IMR-90 (cell line): Measurements from ENCODE around the gene CNTNAP1. TPM values are rescaled to one million over a fixed set of nuclear protein-coding genes. Genes with fewer than 3 reads are reported as not detected.

Experiments used
- ATAC-seq: fragments of 200-7000 bp; cut with Tn5 transposase; 2 replicates; pipeline ENCODE4 v1.9.1; 2020; ENCODE audit warnings: low read depth, mild to moderate bottlenecking, moderate library complexity
- BruUV-seq: library from RNA; stranded (reverse); fragments of 400-500 nt; replicated peaks from 2 replicates; lab custom pipeline; 2021; lab: Mats Ljungman, UMichigan
- CTCF ChIA-PET: fragments of 300-600 bp; formaldehyde crosslinking; extraction: SDS; loops from one replicate; lab custom pipeline; 2021; ENCODE audit warnings: antibody characterized with exemption; lab: Yijun Ruan, JAX
- POLR2A ChIA-PET: fragments of 300-600 bp; sonication (Branson Sonifier 250); formaldehyde crosslinking; loops from one replicate; lab custom pipeline; 2022; ENCODE audit warnings: antibody characterized with exemption; ENCODE audit not compliant: unreplicated experiment; lab: Charles Lee
- DNase-seq: peaks from one replicate; pipeline ENCODE4 v3.0.0; 2013
- H2AFZ ChIP-seq: replicated peaks from 2 replicates; pipeline ENCODE3; 2013; ENCODE audit warnings: low read length, mild to moderate bottlenecking; ENCODE audit not compliant: poor library complexity
- H2AK5ac ChIP-seq: 2 replicates; pipeline ENCODE4 v1.6.1; 2013; ENCODE audit warnings: low read depth, low read length, inconsistent platforms
- H2AK9ac ChIP-seq: replicated peaks from 2 replicates; pipeline ENCODE3; 2013; ENCODE audit warnings: mild to moderate bottlenecking, low read depth, low read length, moderate library complexity; ENCODE audit not compliant: poor library complexity
- H2BK120ac ChIP-seq: 2 replicates; pipeline ENCODE4 v1.6.1; 2013; ENCODE audit warnings: low read depth, low read length, inconsistent platforms
- H2BK15ac ChIP-seq: 3 replicates; pipeline ENCODE4 v1.6.1; 2013; ENCODE audit warnings: low read depth, low read length, inconsistent platforms
- H2BK20ac ChIP-seq: 2 replicates; pipeline ENCODE4 v1.6.1; 2013; ENCODE audit warnings: low read depth, mild to moderate bottlenecking, inconsistent platforms, low read length, moderate library complexity
- H2BK5ac ChIP-seq: 2 replicates; pipeline ENCODE4 v1.6.1; 2013; ENCODE audit warnings: mild to moderate bottlenecking, low read depth, low read length, inconsistent platforms; ENCODE audit not compliant: poor library complexity, severe bottlenecking
- H3K14ac ChIP-seq: replicated peaks from 2 replicates; pipeline ENCODE4 v1.6.1; 2013; ENCODE audit warnings: low read depth, low read length, inconsistent platforms
- H3K18ac ChIP-seq: 2 replicates; pipeline ENCODE4 v1.6.1; 2013; ENCODE audit warnings: low read depth, low read length, control low read depth
- H3K23ac ChIP-seq: 2 replicates; pipeline ENCODE4 v1.6.1; 2013; ENCODE audit warnings: low read depth, low read length, inconsistent platforms
- H3K27ac ChIP-seq: 2 replicates; pipeline ENCODE4 v1.5.1; 2013; ENCODE audit warnings: mild to moderate bottlenecking, control low read depth, low read length; ENCODE audit not compliant: insufficient read depth
- H3K27me3 ChIP-seq: 2 replicates; pipeline ENCODE4 v1.6.1; 2013; ENCODE audit warnings: low read length; ENCODE audit not compliant: control insufficient read depth, insufficient read depth
- H3K36me3 ChIP-seq: 2 replicates; pipeline ENCODE4 v1.6.1; 2013; ENCODE audit warnings: low read length, mixed read lengths; ENCODE audit not compliant: control insufficient read depth, insufficient read depth
- H3K4ac ChIP-seq: 2 replicates; pipeline ENCODE4 v1.6.1; 2013; ENCODE audit warnings: low read depth, low read length, inconsistent platforms
- H3K4me1 ChIP-seq: 2 replicates; pipeline ENCODE4 v1.6.1; 2013; ENCODE audit warnings: low read length, mixed read lengths; ENCODE audit not compliant: control insufficient read depth, insufficient read depth
- H3K4me2 ChIP-seq: 2 replicates; pipeline ENCODE4 v1.6.1; 2013; ENCODE audit warnings: low read depth, mild to moderate bottlenecking, control low read depth, low read length, moderate library complexity
- H3K4me3 ChIP-seq: 2 replicates; pipeline ENCODE4 v1.5.1; 2013; ENCODE audit warnings: low read depth, mild to moderate bottlenecking, control low read depth, low read length, moderate library complexity; ENCODE audit not compliant: insufficient read depth
- H3K56ac ChIP-seq: 2 replicates; pipeline ENCODE4 v1.6.1; 2013; ENCODE audit warnings: low read length, inconsistent platforms; ENCODE audit not compliant: insufficient read depth; ENCODE audit errors: extremely low read depth
- H3K79me1 ChIP-seq, 2 experiments: 2 replicates each; pipeline ENCODE4 v1.6.1; 2013; ENCODE audit warnings: low read length in 2 of 2, inconsistent platforms in 1 of 2, low read depth in 1 of 2
- H3K9ac ChIP-seq: 2 replicates; pipeline ENCODE4 v1.6.1; 2013; ENCODE audit warnings: low read depth, low read length, control low read depth
- H3K9me1 ChIP-seq: 2 replicates; pipeline ENCODE4 v1.6.1; 2013; ENCODE audit warnings: low read length, inconsistent platforms; ENCODE audit not compliant: insufficient read depth
- H3K9me3 ChIP-seq: 2 replicates; pipeline ENCODE4 v1.6.1; 2013; ENCODE audit warnings: low read length; ENCODE audit not compliant: control insufficient read depth, insufficient read depth
- H4K20me1 ChIP-seq: 2 replicates; pipeline ENCODE4 v1.6.1; 2013; ENCODE audit warnings: low read length, inconsistent platforms; ENCODE audit not compliant: insufficient read depth
- H4K5ac ChIP-seq: 2 replicates; pipeline ENCODE4 v1.6.1; 2013; ENCODE audit warnings: mild to moderate bottlenecking, low read depth, low read length, control low read depth
- H4K8ac ChIP-seq, 2 experiments: 2 replicates each; pipeline ENCODE4 v1.6.1; 2013; ENCODE audit warnings: low read depth in 2 of 2, low read length in 2 of 2, control low read depth in 1 of 2, inconsistent platforms in 1 of 2
- H4K91ac ChIP-seq: 2 replicates; pipeline ENCODE4 v1.6.1; 2013; ENCODE audit warnings: low read depth, low read length, inconsistent platforms; ENCODE audit not compliant: insufficient read depth
- BHLHE40 ChIP-seq: fragments of 150-350 bp; IDR thresholded peaks from 2 replicates; pipeline ENCODE4 v1.6.1; 2016; ENCODE audit warnings: mild to moderate bottlenecking, low read depth, low read length
- CEBPB ChIP-seq: IDR thresholded peaks from 2 replicates; pipeline ENCODE4 v1.6.1; 2012; ENCODE audit warnings: low read depth, low read length, improper control_type of control experiment
- CHD1 ChIP-seq: IDR thresholded peaks from 2 replicates; pipeline ENCODE4 v1.6.1; 2012; ENCODE audit warnings: low read depth, low read length, improper control_type of control experiment
- CTCF ChIP-seq: conservative IDR thresholded peaks from 2 replicates; pipeline ENCODE4 v1.5.1; 2012; ENCODE audit warnings: mild to moderate bottlenecking, low read depth, low read length, improper control_type of control experiment
- ELK1 ChIP-seq: fragments of 150-350 bp; IDR thresholded peaks from 2 replicates; pipeline ENCODE4 v1.6.1; 2016; ENCODE audit warnings: low read depth, mild to moderate bottlenecking, low read length, moderate library complexity, borderline replicate concordance
- FOS ChIP-seq: fragments of 150-350 bp; IDR thresholded peaks from 2 replicates; pipeline ENCODE4 v1.6.1; 2016; ENCODE audit warnings: low read depth, low read length
- MAFK ChIP-seq: IDR thresholded peaks from 2 replicates; pipeline ENCODE4 v1.6.1; 2012; ENCODE audit warnings: low read depth, low read length, improper control_type of control experiment
- MAZ ChIP-seq: IDR thresholded peaks from 2 replicates; pipeline ENCODE4 v1.6.1; 2012; ENCODE audit warnings: low read depth, mild to moderate bottlenecking, low read length, improper control_type of control experiment, moderate library complexity, borderline replicate concordance
- MXI1 ChIP-seq: IDR thresholded peaks from 2 replicates; pipeline ENCODE4 v1.6.1; 2012; ENCODE audit warnings: low read depth, mild to moderate bottlenecking, low read length, moderate library complexity, borderline replicate concordance
- NFE2L2 ChIP-seq: fragments of 150-350 bp; IDR thresholded peaks from 2 replicates; pipeline ENCODE4 v1.6.1; 2016; ENCODE audit warnings: low read depth, mild to moderate bottlenecking, low read length
- POLR2A ChIP-seq: IDR thresholded peaks from 2 replicates; pipeline ENCODE4 v1.6.1; 2012; ENCODE audit warnings: mild to moderate bottlenecking, low read depth, low read length
- RAD21 ChIP-seq: IDR thresholded peaks from 2 replicates; pipeline ENCODE4 v1.6.1; 2012; ENCODE audit warnings: low read length, improper control_type of control experiment
- RCOR1 ChIP-seq: IDR thresholded peaks from 2 replicates; pipeline ENCODE4 v1.6.1; 2012; ENCODE audit warnings: mild to moderate bottlenecking, low read length, improper control_type of control experiment; ENCODE audit not compliant: insufficient replicate concordance
- RFX5 ChIP-seq: IDR thresholded peaks from 2 replicates; pipeline ENCODE4 v1.8.0; 2012; ENCODE audit warnings: low read depth, mild to moderate bottlenecking, low read length, moderate library complexity
- SMC3 ChIP-seq: fragments of 150-350 bp; IDR thresholded peaks from 2 replicates; pipeline ENCODE4 v1.6.1; 2016; ENCODE audit warnings: low read depth, mild to moderate bottlenecking, antibody characterized with exemption, low read length, moderate library complexity
- USF2 ChIP-seq: fragments of 150-350 bp; IDR thresholded peaks from 2 replicates; pipeline ENCODE4 v1.6.1; 2017; ENCODE audit warnings: mild to moderate bottlenecking, antibody characterized with exemption, low read length, low read depth
- WGBS, 2 experiments: methylation state at CpG; one replicate each; pipeline versions ENCODE4 v1.1.5 to v1.1.7; 2013; ENCODE audit warnings: missing lambda C conversion rate in 2 of 2; ENCODE audit not compliant: insufficient read length in 1 of 2; ENCODE audit errors: extremely low coverage in 2 of 2; 5-methylcytosine and 5-hydroxymethylcytosine counted together
- dilution Hi-C: fragments of 300-500 bp; cut with HindIII; formaldehyde crosslinking; loops from one replicate; pipeline ENCODE4 v1.14.3; 2018; ENCODE audit warnings: low sequenced_read_pairs; ENCODE audit not compliant: unreplicated experiment
- in situ Hi-C: fragments of 300-500 bp; cut with MboI; formaldehyde crosslinking; loops from 3 replicates; pipeline ENCODE4 v1.14.3; 2019; ENCODE audit warnings: low sequenced_read_pairs, inconsistent platforms, mixed read lengths
- intact Hi-C: fragments of 100-400 bp; cut with micrococcal nuclease; formaldehyde crosslinking; loops from 2 replicates; pipeline ENCODE4 v1.10.0; 2022
- polyA plus RNA-seq, 3 experiments: library from polyadenylated mRNA; depleted of rRNA; stranded (reverse); fragments of >200 nt; gene quantifications; 2 replicates each; pipeline ENCODE4 v1.2.3, GENCODE V29; 2012; ENCODE audit warnings: low replicate concordance in 1 of 3
- total RNA-seq: library from RNA; depleted of rRNA; stranded (reverse); fragments of >200 nt; gene quantifications from 2 replicates; pipeline ENCODE4 v1.2.3, GENCODE V29; 2012

Gene CNTNAP1
- total and polyA plus RNA-seq, 2 of the 4 experiments (the other 2 are of a cell fraction), result 12.2 to 72.2 TPM

GRCh38 chr17:42723636-42724035 is 41.3 kb downstream of the CNTNAP1 start:
- Histone ChIP-seq H2AFZ (no peak overlapping the region), H3K4me3 (no peak overlapping the region), H3K79me1 (no peaks in the 10 kb centered on the region), H3K9ac (no peak overlapping the region), H3K14ac (no peak overlapping the region), H3K27me3 (no peaks in the 10 kb centered on the region), H2AK5ac (no peak overlapping the region), H3K36me3 (peaks cover 31% of the 10 kb centered on the region), H2BK15ac (no peak overlapping the region), H3K18ac (no peak overlapping the region), H3K23ac (no peak overlapping the region), H4K8ac (no peak overlapping the region), H4K91ac (no peak overlapping the region), H3K9me1 (no peaks in the 10 kb centered on the region), H2AK9ac (no peak overlapping the region), H2BK5ac (no peak overlapping the region), H4K5ac (no peak overlapping the region), H2BK20ac (no peak overlapping the region), H3K9me3 (no peaks in the 10 kb centered on the region), H4K20me1 (no peaks in the 10 kb centered on the region), H3K27ac (no peak overlapping the region), H2BK120ac (no peak overlapping the region), H3K4me1 (no peaks in the 10 kb centered on the region), H3K4me2 (no peak overlapping the region), H3K56ac (no peak overlapping the region; the same call in 1 of the 2 replicates), H3K4ac (no peak overlapping the region)
- BruUV-seq, result no TSS peak
- no peak for DNase-seq
- ATAC-seq, result no peak
- dilution Hi-C loops (no loop called here), in situ Hi-C loops (loop anchor here (10.0 kb wide), 1 partner anchor 211 kb away; no protein-coding TSS in a partner anchor), intact Hi-C loops (no loop called here)
- WGBS, 2 experiments, result no CpG with 5 or more reads among the region's 3 CpGs
- TF ChIP-seq ELK1 (no peak), POLR2A (no peak), RCOR1 (no peak), CEBPB (no peak), USF2 (no peak), CTCF (no peak), MAZ (no peak), RFX5 (no peak), MXI1 (no peak), NFE2L2 (no peak), BHLHE40 (no peak), SMC3 (no peak), MAFK (no peak), CHD1 (no peak), RAD21 (no peak), FOS (no peak)
- POLR2A ChIA-PET, result no interaction called here
- CTCF ChIA-PET, result no interaction called here
